Activated T-cell treated with anti-CD3 and anti-CD28 coated beads for 4 hours (primary cell): ENCODE data around the gene IQGAP3.
"Not testable (repeated sequence)": the region's sequence is repeated elsewhere in the genome, so short reads cannot be mapped to it uniquely, and the experiment has no call there.

Source experiments
- DNase-seq: peaks from one replicate; pipeline ENCODE4 v3.0.0-alpha.2; 2020

Gene IQGAP3

GRCh38 chr1:156594190-156594589, 21.8 kb upstream of the IQGAP3 start:
- DNase-seq, result no peak

- no peak for DNase-seq
These were observed 21.3 kb upstream of the IQGAP3 start for GRCh38 chr1:156593661-156593989.

- no peak for DNase-seq
These were observed 20.7 kb upstream of the IQGAP3 start for GRCh38 chr1:156592910-156593660.

GRCh38 chr1:156592158-156592909, 20.0 kb upstream of the IQGAP3 start:
- no peak for DNase-seq

GRCh38 chr1:156591432-156592157, 19.2 kb upstream of the IQGAP3 start, which contains the start of gene NAXE:
TSS of gene NAXE (plus strand) at chr1:156591776. CDS start at chr1:156591805, 29 bp downstream.
- peak; percentile 62 for DNase-seq

GRCh38 chr1:156591181-156591431, 18.7 kb upstream of the IQGAP3 start:
- no peak for DNase-seq

GRCh38 chr1:156590326-156591180, 18.2 kb upstream of the IQGAP3 start:
- DNase-seq, result no peak

GRCh38 chr1:156589546-156589945, 17.2 kb upstream of the IQGAP3 start:
- DNase-seq, result no peak

GRCh38 chr1:156587927-156588326, 15.6 kb upstream of the IQGAP3 start:
- not testable (repeated sequence) for DNase-seq

- DNase-seq, result no peak
These were observed 14.6 kb upstream of the IQGAP3 start for GRCh38 chr1:156586892-156587477.

GRCh38 chr1:156586323-156586722, 14.0 kb upstream of the IQGAP3 start:
- DNase-seq, result no peak

- DNase-seq, result no peak
These were observed 12.4 kb upstream of the IQGAP3 start for GRCh38 chr1:156584813-156585212.

GRCh38 chr1:156583821-156584622, 11.7 kb upstream of the IQGAP3 start:
- DNase-seq, result peak; percentile 75

- no peak for DNase-seq
These were observed 10.1 kb upstream of the IQGAP3 start for GRCh38 chr1:156582388-156583017.

GRCh38 chr1:156581661-156582387, 9.5 kb upstream of the IQGAP3 start:
- no peak for DNase-seq

- DNase-seq, result no peak
These were observed 7.1 kb upstream of the IQGAP3 start, which contains the start of gene TTC24 for GRCh38 chr1:156579472-156579871. TSS of gene TTC24 (plus strand) at chr1:156579723. CDS start at chr1:156581365, 1,642 bp downstream.

- DNase-seq, result no peak
These were observed 5.7 kb upstream of the IQGAP3 start for GRCh38 chr1:156578055-156578454.

- DNase-seq, result no peak
These were observed 5.2 kb upstream of the IQGAP3 start for GRCh38 chr1:156577550-156577949.

- DNase-seq, result no peak
These were observed 1.8 kb upstream of the IQGAP3 start for GRCh38 chr1:156574039-156574633.

GRCh38 chr1:156572663-156573018, 276 bp upstream of the IQGAP3 start:
- no peak for DNase-seq
